Measurements from ENCODE around the gene APOL6. TPM values are rescaled to one million over a fixed set of nuclear protein-coding genes. Genes with fewer than 3 reads are reported as not detected.

The APOL6 gene
- total RNA-seq, 4 donors from 2014 or later: 5.3 to 19.8 (median 13.0) TPM

DNA sequence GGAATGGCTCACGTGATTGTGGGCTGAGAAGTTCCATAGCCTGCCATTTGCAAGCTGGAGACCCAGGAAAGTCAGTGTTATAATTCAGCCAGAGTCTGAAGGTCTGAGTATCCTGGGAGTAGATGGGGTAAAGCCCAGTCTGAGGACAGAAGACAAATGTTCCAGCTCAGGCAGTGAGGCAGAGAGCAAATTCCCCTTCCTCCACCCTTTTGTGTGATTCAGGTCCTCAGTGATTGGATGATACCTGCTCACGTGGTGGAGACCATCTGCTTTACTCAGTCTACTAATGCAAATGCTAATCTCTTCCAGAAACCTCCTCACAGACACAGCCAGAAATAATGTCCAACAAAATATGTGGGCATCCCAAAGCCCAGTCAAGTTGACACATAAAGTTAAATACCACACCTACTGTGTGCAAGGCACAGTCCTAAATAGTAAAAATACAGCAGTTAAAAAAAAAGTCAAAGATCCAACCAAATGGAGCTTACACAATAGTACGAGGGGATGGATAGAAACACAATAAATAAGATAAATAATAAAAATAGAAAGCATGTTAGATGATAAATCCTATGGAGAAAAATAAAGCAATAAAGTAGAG is 13.2 kb upstream of the APOL6 start:
- H3K36me3 ChIP-seq: no peaks in the 10 kb centered on the region
- no peaks in the 10 kb centered on the region for H3K9me3 ChIP-seq
- no peak overlapping the region for H3K27ac ChIP-seq
- H3K4me1 ChIP-seq: peaks cover 3 to 15% of the 10 kb centered on the region in 2 donors
- TF ChIP-seq, protein P1, sequence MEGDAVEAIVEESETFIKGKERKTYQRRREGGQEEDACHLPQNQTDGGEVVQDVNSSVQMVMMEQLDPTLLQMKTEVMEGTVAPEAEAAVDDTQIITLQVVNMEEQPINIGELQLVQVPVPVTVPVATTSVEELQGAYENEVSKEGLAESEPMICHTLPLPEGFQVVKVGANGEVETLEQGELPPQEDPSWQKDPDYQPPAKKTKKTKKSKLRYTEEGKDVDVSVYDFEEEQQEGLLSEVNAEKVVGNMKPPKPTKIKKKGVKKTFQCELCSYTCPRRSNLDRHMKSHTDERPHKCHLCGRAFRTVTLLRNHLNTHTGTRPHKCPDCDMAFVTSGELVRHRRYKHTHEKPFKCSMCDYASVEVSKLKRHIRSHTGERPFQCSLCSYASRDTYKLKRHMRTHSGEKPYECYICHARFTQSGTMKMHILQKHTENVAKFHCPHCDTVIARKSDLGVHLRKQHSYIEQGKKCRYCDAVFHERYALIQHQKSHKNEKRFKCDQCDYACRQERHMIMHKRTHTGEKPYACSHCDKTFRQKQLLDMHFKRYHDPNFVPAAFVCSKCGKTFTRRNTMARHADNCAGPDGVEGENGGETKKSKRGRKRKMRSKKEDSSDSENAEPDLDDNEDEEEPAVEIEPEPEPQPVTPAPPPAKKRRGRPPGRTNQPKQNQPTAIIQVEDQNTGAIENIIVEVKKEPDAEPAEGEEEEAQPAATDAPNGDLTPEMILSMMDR (IDR thresholded peaks at IDR 0.05): no peak
- no peak for TF ChIP-seq POLR2A (IDR thresholded peaks at IDR 0.05)
- intact Hi-C loops (cut with DNase I; ENCODE audit: low total_unique reads): loop anchor here (10.0 kb wide), 1 partner anchor 200 kb away; no protein-coding TSS in a partner anchor
- H3K27me3 ChIP-seq: no peaks in the 10 kb centered on the region
- DNase-seq: no peak
- H3K4me3 ChIP-seq: no peak overlapping the region

DNA sequence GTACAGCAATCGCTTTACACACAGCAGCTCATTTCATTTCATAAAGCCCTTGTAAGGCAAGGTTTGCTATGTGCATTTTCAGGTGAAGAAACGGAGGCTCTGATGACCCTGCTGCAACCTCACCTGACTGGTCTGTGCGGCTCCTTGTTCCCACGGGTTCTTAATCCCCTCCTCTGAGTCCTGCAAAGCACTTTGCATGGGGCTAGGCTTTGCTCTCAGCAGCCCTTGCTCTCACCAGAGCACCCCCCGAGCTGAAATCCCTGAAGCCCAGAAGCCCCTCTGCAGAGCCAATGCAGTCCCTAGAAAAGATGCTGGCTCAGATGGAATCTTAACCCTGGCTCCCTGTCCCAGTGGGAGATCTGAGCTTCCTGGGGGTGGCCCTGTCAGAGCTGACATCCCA is 11.0 kb upstream of the APOL6 start:
- Histone ChIP-seq H3K36me3 (no peaks in the 10 kb centered on the region), H3K4me1 (peaks cover 3 to 15% of the 10 kb centered on the region in 2 donors), H3K4me3 (no peak overlapping the region), H3K27ac (peak overlapping the region; percentile 84 to 89), H3K27me3 (no peaks in the 10 kb centered on the region), H3K9me3 (no peaks in the 10 kb centered on the region)
- no peak for TF ChIP-seq POLR2A (IDR thresholded peaks at IDR 0.05)
- TF ChIP-seq, protein P1 (IDR thresholded peaks at IDR 0.05): no peak
- intact Hi-C loops (cut with DNase I; ENCODE audit: low total_unique reads): loop anchor here (10.0 kb wide), 1 partner anchor 198 kb away; no protein-coding TSS in a partner anchor
- DNase-seq: peak in 1 of 2 donors; percentile 11

DNA sequence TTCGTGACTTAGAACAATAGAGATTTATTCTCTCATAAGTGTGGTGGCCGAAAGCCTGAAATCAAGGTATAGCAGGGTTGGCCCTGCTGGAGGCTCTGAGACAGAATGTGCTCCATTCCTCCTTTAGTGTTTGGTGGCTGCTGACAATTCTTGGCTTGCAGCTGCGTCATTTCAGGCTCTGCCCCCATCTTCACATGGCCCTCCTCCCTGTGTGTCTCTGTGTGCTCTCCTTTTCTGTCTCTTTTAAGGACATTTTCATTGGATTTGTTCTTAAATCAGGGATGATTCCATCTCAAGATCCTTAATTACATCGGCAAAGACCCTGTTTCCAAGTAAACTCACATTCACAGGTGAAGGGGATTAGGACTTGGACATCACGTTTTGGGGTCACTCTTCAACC is 10.2 kb upstream of the APOL6 start:
- no peak overlapping the region for H3K4me3 ChIP-seq
- TF ChIP-seq, protein P1 (IDR thresholded peaks at IDR 0.05): no peak
- no peak for TF ChIP-seq POLR2A (IDR thresholded peaks at IDR 0.05)
- peaks cover 3 to 15% of the 10 kb centered on the region in 2 donors for H3K4me1 ChIP-seq
- no peaks in the 10 kb centered on the region for H3K9me3 ChIP-seq
- no peaks in the 10 kb centered on the region for H3K36me3 ChIP-seq
- H3K27me3 ChIP-seq: no peaks in the 10 kb centered on the region
- peak overlapping the region; percentile 84 to 89 for H3K27ac ChIP-seq
- intact Hi-C loops (cut with DNase I; ENCODE audit: low total_unique reads): loop anchor here (10.0 kb wide), 1 partner anchor 197 kb away; no protein-coding TSS in a partner anchor
- DNase-seq: peak in 1 of 2 donors; percentile 30

DNA sequence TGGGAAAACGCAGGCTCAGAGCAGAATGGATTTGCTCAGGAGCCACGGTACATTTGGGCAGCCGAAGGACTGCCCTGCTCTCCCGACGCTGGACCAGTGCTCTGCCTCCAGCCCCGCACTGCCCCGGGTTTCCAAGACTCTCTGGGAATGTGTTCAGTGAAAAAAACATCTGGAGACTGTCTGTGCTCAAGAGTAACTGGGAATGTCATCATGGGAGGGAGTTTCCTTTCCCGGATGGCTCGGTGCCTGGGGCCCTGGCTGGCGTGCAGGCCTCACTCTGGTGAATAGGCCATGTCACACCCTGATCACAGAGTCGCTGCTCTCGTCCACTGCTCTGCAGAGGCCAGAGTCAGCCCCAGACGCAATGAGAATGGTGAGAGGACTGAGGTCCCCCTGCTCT is 9.8 kb upstream of the APOL6 start:
- H3K9me3 ChIP-seq: no peaks in the 10 kb centered on the region
- peaks cover 3 to 15% of the 10 kb centered on the region in 2 donors for H3K4me1 ChIP-seq
- intact Hi-C loops (cut with DNase I; ENCODE audit: low total_unique reads): loop anchor here (10.0 kb wide), 1 partner anchor 196 kb away; no protein-coding TSS in a partner anchor
- no peaks in the 10 kb centered on the region for H3K27me3 ChIP-seq
- TF ChIP-seq, protein P1 (IDR thresholded peaks at IDR 0.05): no peak
- no peak for TF ChIP-seq POLR2A (IDR thresholded peaks at IDR 0.05)
- peak overlapping the region; percentile 84 to 89 for H3K27ac ChIP-seq
- no peaks in the 10 kb centered on the region for H3K36me3 ChIP-seq
- no peak overlapping the region for H3K4me3 ChIP-seq
- peak; percentile 90 to 91 for DNase-seq

DNA sequence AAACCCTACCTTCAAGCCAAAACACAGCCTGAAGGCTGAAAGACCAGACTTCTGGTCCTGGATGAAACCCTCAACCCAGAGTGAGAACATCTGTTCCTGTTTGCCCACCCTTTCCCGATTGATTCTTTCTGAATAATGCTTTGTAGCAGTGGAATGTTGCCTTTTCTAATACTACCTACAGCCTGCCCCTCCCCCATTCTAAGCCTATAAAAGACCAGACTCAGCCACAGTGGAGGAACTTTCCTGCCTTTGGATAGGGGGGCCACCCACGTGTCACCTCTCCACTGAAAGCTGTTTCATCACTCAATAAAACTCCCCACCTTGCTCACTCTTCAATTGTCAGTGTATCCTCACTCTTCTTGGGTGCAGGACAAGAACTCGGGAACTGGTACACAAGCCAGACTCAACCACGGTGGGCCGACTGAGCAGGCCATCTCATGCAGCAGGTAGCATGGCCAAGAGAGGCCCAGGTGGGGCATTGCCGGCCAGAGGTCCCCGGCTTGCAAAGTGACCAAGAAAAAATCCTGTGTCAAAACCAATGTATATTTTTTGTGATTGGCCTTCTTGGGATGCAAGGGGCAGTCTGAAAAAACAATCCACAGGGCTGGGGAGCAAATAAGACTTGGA is 6.6 kb upstream of the APOL6 start:
- Histone ChIP-seq H3K4me1 (peaks cover 3 to 15% of the 10 kb centered on the region in 2 donors), H3K27me3 (no peaks in the 10 kb centered on the region), H3K4me3 (no peak overlapping the region), H3K27ac (no peak overlapping the region), H3K9me3 (no peaks in the 10 kb centered on the region), H3K36me3 (no peaks in the 10 kb centered on the region)
- intact Hi-C loops (cut with DNase I; ENCODE audit: low total_unique reads): no loop called here
- no peak for TF ChIP-seq POLR2A (IDR thresholded peaks at IDR 0.05)
- TF ChIP-seq, protein P1 (IDR thresholded peaks at IDR 0.05): no peak
- no peak for DNase-seq

Measured in uterus (tissue), 4 donors.